T-helper 1 cell treated with Interleukin-12 subunit alpha and Interleukin-12 subunit beta and Interleukin-4 antibody, amounts not matched to agents 30 μg/mL and 1 μg/mL, for 36 hours (primary cell): ENCODE data around the gene GALNT9.
A peak's percentile ranks its signal among the peaks of the same experiment; 100 is the strongest.

ENCODE experiments used
- H3K27ac Mint-ChIP-seq: one replicate; pipeline ENCODE4 v1.8.0; 2021; ENCODE audit warnings: mild to moderate bottlenecking, mixed read lengths
- H3K27me3 Mint-ChIP-seq: one replicate; pipeline ENCODE4 v1.8.0; 2021; ENCODE audit warnings: low read depth, mixed read lengths
- H3K36me3 Mint-ChIP-seq: one replicate; pipeline ENCODE4 v1.8.0; 2021; ENCODE audit warnings: low read depth, mixed read lengths
- H3K4me1 Mint-ChIP-seq: one replicate; pipeline ENCODE4 v1.8.0; 2021; ENCODE audit warnings: low read depth, mixed read lengths
- H3K4me3 Mint-ChIP-seq: one replicate; pipeline ENCODE4 v1.8.0; 2021; ENCODE audit warnings: mild to moderate bottlenecking, moderate library complexity, mixed read lengths
- H3K9me3 Mint-ChIP-seq: one replicate; pipeline ENCODE4 v1.8.0; 2021; ENCODE audit warnings: mixed read lengths

GALNT9 gene

GRCh38 chr12:132163041-132163910, 166.1 kb downstream of the GALNT9 start:
- Mint-ChIP-seq H3K9me3 (peaks cover 14% of the 10 kb centered on the region), H3K4me3 (peak overlapping the region; percentile 51), H3K27ac (no peak overlapping the region), H3K4me1 (peaks cover 5% of the 10 kb centered on the region), H3K36me3 (peaks cover 5% of the 10 kb centered on the region), H3K27me3 (no peaks in the 10 kb centered on the region)

GRCh38 chr12:132162508-132163031, 166.8 kb downstream of the GALNT9 start:
- H3K9me3 Mint-ChIP-seq, result peaks cover 14% of the 10 kb centered on the region
- H3K27me3 Mint-ChIP-seq, result no peaks in the 10 kb centered on the region
- H3K4me1 Mint-ChIP-seq, result peaks cover 5% of the 10 kb centered on the region
- no peak overlapping the region for H3K4me3 Mint-ChIP-seq
- no peak overlapping the region for H3K27ac Mint-ChIP-seq
- peaks cover 5% of the 10 kb centered on the region for H3K36me3 Mint-ChIP-seq

- Mint-ChIP-seq H3K36me3 (peaks cover 2% of the 10 kb centered on the region), H3K27ac (no peak overlapping the region), H3K4me1 (peaks cover 5% of the 10 kb centered on the region), H3K27me3 (no peaks in the 10 kb centered on the region), H3K9me3 (peaks cover 11% of the 10 kb centered on the region), H3K4me3 (no peak overlapping the region)
These were observed 167.4 kb downstream of the GALNT9 start for GRCh38 chr12:132161796-132162507.

GRCh38 chr12:132161036-132161781, 168.2 kb downstream of the GALNT9 start:
- Mint-ChIP-seq H3K9me3 (peaks cover 5% of the 10 kb centered on the region), H3K27ac (no peak overlapping the region), H3K27me3 (no peaks in the 10 kb centered on the region), H3K36me3 (no peaks in the 10 kb centered on the region), H3K4me3 (no peak overlapping the region), H3K4me1 (peaks cover 5% of the 10 kb centered on the region)

- no peaks in the 10 kb centered on the region for H3K36me3 Mint-ChIP-seq
- peaks cover 5% of the 10 kb centered on the region for H3K4me1 Mint-ChIP-seq
- H3K4me3 Mint-ChIP-seq, result no peak overlapping the region
- H3K9me3 Mint-ChIP-seq, result no peaks in the 10 kb centered on the region
- H3K27me3 Mint-ChIP-seq, result no peaks in the 10 kb centered on the region
- H3K27ac Mint-ChIP-seq, result no peak overlapping the region
These were observed 168.8 kb downstream of the GALNT9 start for GRCh38 chr12:132160601-132161035.

GRCh38 chr12:132160016-132160415, 169.4 kb downstream of the GALNT9 start:
- no peak overlapping the region for H3K4me3 Mint-ChIP-seq
- H3K27me3 Mint-ChIP-seq, result no peaks in the 10 kb centered on the region

GRCh38 chr12:132159555-132160003, 169.8 kb downstream of the GALNT9 start:
- no peaks in the 10 kb centered on the region for H3K9me3 Mint-ChIP-seq
- H3K4me3 Mint-ChIP-seq, result no peak overlapping the region
- H3K27ac Mint-ChIP-seq, result no peak overlapping the region
- H3K4me1 Mint-ChIP-seq, result peaks cover 5% of the 10 kb centered on the region
- H3K36me3 Mint-ChIP-seq, result no peaks in the 10 kb centered on the region
- no peaks in the 10 kb centered on the region for H3K27me3 Mint-ChIP-seq

More at GRCh38 chr12:132160016-132160415, 169.4 kb downstream of the GALNT9 start:
- peaks cover 5% of the 10 kb centered on the region for H3K4me1 Mint-ChIP-seq
- no peaks in the 10 kb centered on the region for H3K9me3 Mint-ChIP-seq
- no peak overlapping the region for H3K27ac Mint-ChIP-seq
- H3K36me3 Mint-ChIP-seq, result no peaks in the 10 kb centered on the region

- no peaks in the 10 kb centered on the region for H3K9me3 Mint-ChIP-seq
These were observed 170.5 kb downstream of the GALNT9 start for GRCh38 chr12:132158677-132159554.

GRCh38 chr12:132157733-132158409, 171.5 kb downstream of the GALNT9 start:
- no peaks in the 10 kb centered on the region for H3K36me3 Mint-ChIP-seq
- H3K27me3 Mint-ChIP-seq, result no peaks in the 10 kb centered on the region
- H3K9me3 Mint-ChIP-seq, result no peaks in the 10 kb centered on the region
- H3K4me1 Mint-ChIP-seq, result no peaks in the 10 kb centered on the region
- H3K27ac Mint-ChIP-seq, result no peak overlapping the region
- no peak overlapping the region for H3K4me3 Mint-ChIP-seq

More at GRCh38 chr12:132158677-132159554, 170.5 kb downstream of the GALNT9 start:
- peaks cover 3% of the 10 kb centered on the region for H3K4me1 Mint-ChIP-seq
- H3K27ac Mint-ChIP-seq, result no peak overlapping the region
- no peaks in the 10 kb centered on the region for H3K36me3 Mint-ChIP-seq
- H3K4me3 Mint-ChIP-seq, result no peak overlapping the region
- H3K27me3 Mint-ChIP-seq, result no peaks in the 10 kb centered on the region

- Mint-ChIP-seq H3K4me1 (no peaks in the 10 kb centered on the region), H3K36me3 (no peaks in the 10 kb centered on the region), H3K27ac (no peak overlapping the region), H3K9me3 (no peaks in the 10 kb centered on the region), H3K4me3 (no peak overlapping the region), H3K27me3 (no peaks in the 10 kb centered on the region)
These were observed 172.6 kb downstream of the GALNT9 start for GRCh38 chr12:132156573-132157325.

GRCh38 chr12:132155771-132156572, 173.4 kb downstream of the GALNT9 start:
- Mint-ChIP-seq H3K4me3 (no peak overlapping the region), H3K27me3 (no peaks in the 10 kb centered on the region)

More at GRCh38 chr12:132155771-132156572, 173.4 kb downstream of the GALNT9 start:
- H3K27ac Mint-ChIP-seq, result no peak overlapping the region
- H3K9me3 Mint-ChIP-seq, result no peaks in the 10 kb centered on the region
- H3K36me3 Mint-ChIP-seq, result no peaks in the 10 kb centered on the region
- no peaks in the 10 kb centered on the region for H3K4me1 Mint-ChIP-seq
